HepG2 (cell line): ENCODE results near the gene ABHD18. TPM values are rescaled to one million over a fixed set of nuclear protein-coding genes. Genes with fewer than 3 reads are reported as not detected.

Source experiments
- BRCA1 ChIP-seq: sonication (generic); formaldehyde crosslinking; IDR thresholded peaks from 2 replicates; pipeline ENCODE4 v1.4.0; 2020; ENCODE audit warnings: missing genetic modification reagents
- GATAD2A ChIP-seq: IDR thresholded peaks from 2 replicates; pipeline ENCODE4 v1.6.1; 2016
- HDAC1 ChIP-seq: sonication (generic); formaldehyde crosslinking; IDR thresholded peaks from 2 replicates; pipeline ENCODE4 v1.5.1; 2020; ENCODE audit warnings: mild to moderate bottlenecking, missing genetic modification reagents
- HIC2 ChIP-seq: sonication (generic); formaldehyde crosslinking; IDR thresholded peaks from 2 replicates; pipeline ENCODE4 v1.9.0; 2022; ENCODE audit warnings: low read depth, missing genetic modification reagents
- ONECUT2 ChIP-seq: sonication (generic); formaldehyde crosslinking; IDR thresholded peaks from 2 replicates; pipeline ENCODE4 v1.4.0; 2020; ENCODE audit warnings: missing genetic modification reagents
- ZBED4 ChIP-seq: sonication (generic); formaldehyde crosslinking; IDR thresholded peaks from 2 replicates; pipeline ENCODE4 v1.4.0; 2020; ENCODE audit warnings: missing genetic modification reagents, borderline replicate concordance
- ZNF274 ChIP-seq: sonication (generic); formaldehyde crosslinking; IDR thresholded peaks from 2 replicates; pipeline ENCODE4 v1.5.1; 2020; ENCODE audit warnings: mild to moderate bottlenecking, missing genetic modification reagents
- ZNF749 ChIP-seq: sonication (generic); formaldehyde crosslinking; IDR thresholded peaks from 2 replicates; pipeline ENCODE4 v1.8.0; 2022; ENCODE audit warnings: mild to moderate bottlenecking, missing genetic modification reagents, moderate library complexity, borderline replicate concordance
- polyA plus RNA-seq, 8 experiments: library from polyadenylated mRNA; depleted of rRNA in 3 of 8; stranded (reverse) in 7 of 8; unstranded in 1 of 8; fragments of >200 nt; fragmentation: Illumina TruSeq in 4 of 8; extraction: Trizol in 4 of 8; gene quantifications; 2 replicates each; pipeline versions ENCODE4 v1.2.1 to v1.2.3, GENCODE V29; 2011 to 2016; ENCODE audit warnings: low read depth in 4 of 8, missing spikeins in 1 of 8, mixed read lengths in 1 of 8; ENCODE audit not compliant: insufficient read depth in 1 of 8
- total RNA-seq, 5 experiments: library from RNA; depleted of rRNA; stranded (reverse); fragments of >200 nt; fragmentation: Illumina TruSeq; extraction: Trizol; gene quantifications; 2 replicates each; pipeline ENCODE4 v1.2.3, GENCODE V29; 2016; ENCODE audit warnings: low read depth in 1 of 5
- TF ChIP-seq, protein P1 (sequence below): sonication (generic); formaldehyde crosslinking; IDR thresholded peaks from 2 replicates; pipeline ENCODE4 v1.8.0; 2023; ENCODE audit warnings: mild to moderate bottlenecking, missing genetic modification reagents
- TF ChIP-seq, protein P2 (sequence below): sonication (generic); formaldehyde crosslinking; IDR thresholded peaks from 2 replicates; pipeline ENCODE4 v1.4.0; 2020; ENCODE audit warnings: missing genetic modification reagents, borderline replicate concordance
- TF ChIP-seq, protein P3 (sequence below): sonication (generic); formaldehyde crosslinking; IDR thresholded peaks from 2 replicates; pipeline ENCODE4 v1.4.0; 2020; ENCODE audit warnings: mild to moderate bottlenecking, missing genetic modification reagents
- TF ChIP-seq, protein P4 (sequence below): sonication (generic); formaldehyde crosslinking; IDR thresholded peaks from 2 replicates; pipeline ENCODE4 v1.4.0; 2020; ENCODE audit warnings: mild to moderate bottlenecking, missing genetic modification reagents
- TF ChIP-seq, protein P5 (sequence below): IDR thresholded peaks from 2 replicates; pipeline ENCODE4 v1.6.1; 2016; ENCODE audit warnings: missing compliant biosample characterization, missing genetic modification reagents, borderline replicate concordance

ABHD18 gene
- total and polyA plus RNA-seq, 2 of the 13 experiments (the other 11 are each of a cell fraction or from before 2014, with no cell fraction given), result 5.5 to 16.3 TPM

DNA sequence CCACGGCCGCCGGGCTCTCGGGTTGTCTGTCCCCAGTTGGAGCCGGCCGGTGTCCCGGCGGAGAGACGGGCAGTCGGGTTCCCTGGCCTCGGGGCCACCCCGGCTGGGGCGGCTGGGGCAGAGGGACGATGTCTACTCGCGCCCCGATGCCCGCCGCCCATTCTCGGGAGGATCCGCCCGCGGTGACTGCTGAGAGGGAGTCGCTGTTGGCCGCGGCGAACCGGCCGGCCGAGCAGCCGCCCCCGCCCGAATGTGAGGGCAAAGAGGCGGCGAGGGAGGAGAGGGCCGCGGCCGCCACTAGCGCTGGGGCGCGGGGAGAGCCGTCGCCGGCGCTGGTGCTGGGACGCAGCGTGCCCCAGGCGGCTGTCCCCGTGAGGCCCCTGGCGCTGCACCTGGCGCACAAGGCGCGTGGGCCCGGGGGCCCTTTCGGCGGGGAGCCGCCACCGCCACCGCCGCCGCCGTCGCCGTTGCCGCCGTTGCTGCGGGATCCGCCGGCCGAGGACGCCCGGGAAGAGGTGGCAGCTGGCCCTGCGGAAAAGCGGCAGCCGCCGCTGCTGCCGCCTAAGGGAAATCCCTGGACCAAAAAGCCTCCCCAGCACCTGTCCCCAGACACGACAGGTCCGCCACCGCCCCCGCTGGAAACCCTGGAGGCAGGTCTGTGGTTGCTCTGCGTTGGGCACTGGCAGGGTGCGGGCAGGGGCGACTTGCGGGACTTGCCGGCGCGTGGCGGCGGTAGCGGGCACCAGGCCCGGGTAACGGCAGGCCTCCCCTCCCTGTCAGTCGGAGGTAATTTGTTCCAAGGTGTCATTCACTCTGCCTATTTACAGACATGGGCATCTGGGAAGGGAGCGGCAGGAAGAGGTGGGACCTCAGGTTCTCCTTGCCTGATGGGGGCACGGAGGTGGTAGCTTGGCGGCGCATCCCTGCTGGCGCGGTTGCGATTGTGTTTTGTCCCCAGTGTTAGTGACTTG is 96.6 kb downstream of the ABHD18 start (continued):
- TF ChIP-seq, protein P1, sequence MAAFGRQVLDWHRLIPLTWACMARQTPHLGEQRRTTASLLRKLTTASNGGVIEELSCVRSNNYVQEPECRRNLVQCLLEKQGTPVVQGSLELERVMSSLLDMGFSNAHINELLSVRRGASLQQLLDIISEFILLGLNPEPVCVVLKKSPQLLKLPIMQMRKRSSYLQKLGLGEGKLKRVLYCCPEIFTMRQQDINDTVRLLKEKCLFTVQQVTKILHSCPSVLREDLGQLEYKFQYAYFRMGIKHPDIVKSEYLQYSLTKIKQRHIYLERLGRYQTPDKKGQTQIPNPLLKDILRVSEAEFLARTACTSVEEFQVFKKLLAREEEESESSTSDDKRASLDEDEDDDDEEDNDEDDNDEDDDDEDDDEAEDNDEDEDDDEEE (CRISPR knock-in tag), result 0 out of 2 replicates have a peak, but pooled peaks have one; percentile 32
- TF ChIP-seq ZNF274 (CRISPR knock-in tag) (peak; percentile 26; the same call in 1 of the 2 replicates), GATAD2A (CRISPR knock-in tag) (0 out of 2 replicates have a peak, but pooled peaks have one; percentile 25), ZNF749 (no peak), BRCA1 (CRISPR knock-in tag) (no peak), HIC2 (CRISPR knock-in tag) (peak; percentile 88), ONECUT2 (no peak), HDAC1 (peak; percentile 74), ZBED4 (CRISPR knock-in tag) (no peak)
- TF ChIP-seq, protein P2, sequence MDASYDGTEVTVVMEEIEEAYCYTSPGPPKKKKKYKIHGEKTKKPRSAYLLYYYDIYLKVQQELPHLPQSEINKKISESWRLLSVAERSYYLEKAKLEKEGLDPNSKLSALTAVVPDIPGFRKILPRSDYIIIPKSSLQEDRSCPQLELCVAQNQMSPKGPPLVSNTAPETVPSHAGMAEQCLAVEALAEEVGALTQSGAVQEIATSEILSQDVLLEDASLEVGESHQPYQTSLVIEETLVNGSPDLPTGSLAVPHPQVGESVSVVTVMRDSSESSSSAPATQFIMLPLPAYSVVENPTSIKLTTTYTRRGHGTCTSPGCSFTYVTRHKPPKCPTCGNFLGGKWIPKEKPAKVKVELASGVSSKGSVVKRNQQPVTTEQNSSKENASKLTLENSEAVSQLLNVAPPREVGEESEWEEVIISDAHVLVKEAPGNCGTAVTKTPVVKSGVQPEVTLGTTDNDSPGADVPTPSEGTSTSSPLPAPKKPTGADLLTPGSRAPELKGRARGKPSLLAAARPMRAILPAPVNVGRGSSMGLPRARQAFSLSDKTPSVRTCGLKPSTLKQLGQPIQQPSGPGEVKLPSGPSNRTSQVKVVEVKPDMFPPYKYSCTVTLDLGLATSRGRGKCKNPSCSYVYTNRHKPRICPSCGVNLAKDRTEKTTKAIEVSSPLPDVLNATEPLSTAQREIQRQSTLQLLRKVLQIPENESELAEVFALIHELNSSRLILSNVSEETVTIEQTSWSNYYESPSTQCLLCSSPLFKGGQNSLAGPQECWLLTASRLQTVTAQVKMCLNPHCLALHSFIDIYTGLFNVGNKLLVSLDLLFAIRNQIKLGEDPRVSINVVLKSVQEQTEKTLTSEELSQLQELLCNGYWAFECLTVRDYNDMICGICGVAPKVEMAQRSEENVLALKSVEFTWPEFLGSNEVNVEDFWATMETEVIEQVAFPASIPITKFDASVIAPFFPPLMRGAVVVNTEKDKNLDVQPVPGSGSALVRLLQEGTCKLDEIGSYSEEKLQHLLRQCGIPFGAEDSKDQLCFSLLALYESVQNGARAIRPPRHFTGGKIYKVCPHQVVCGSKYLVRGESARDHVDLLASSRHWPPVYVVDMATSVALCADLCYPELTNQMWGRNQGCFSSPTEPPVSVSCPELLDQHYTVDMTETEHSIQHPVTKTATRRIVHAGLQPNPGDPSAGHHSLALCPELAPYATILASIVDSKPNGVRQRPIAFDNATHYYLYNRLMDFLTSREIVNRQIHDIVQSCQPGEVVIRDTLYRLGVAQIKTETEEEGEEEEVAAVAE (CRISPR knock-in tag), result 0 out of 2 replicates have a peak, but pooled peaks have one; percentile 32
- TF ChIP-seq, protein P3, sequence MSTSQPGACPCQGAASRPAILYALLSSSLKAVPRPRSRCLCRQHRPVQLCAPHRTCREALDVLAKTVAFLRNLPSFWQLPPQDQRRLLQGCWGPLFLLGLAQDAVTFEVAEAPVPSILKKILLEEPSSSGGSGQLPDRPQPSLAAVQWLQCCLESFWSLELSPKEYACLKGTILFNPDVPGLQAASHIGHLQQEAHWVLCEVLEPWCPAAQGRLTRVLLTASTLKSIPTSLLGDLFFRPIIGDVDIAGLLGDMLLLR (CRISPR knock-in tag), result peak; percentile 60; the same call in 1 of the 2 replicates
- TF ChIP-seq, protein P4, sequence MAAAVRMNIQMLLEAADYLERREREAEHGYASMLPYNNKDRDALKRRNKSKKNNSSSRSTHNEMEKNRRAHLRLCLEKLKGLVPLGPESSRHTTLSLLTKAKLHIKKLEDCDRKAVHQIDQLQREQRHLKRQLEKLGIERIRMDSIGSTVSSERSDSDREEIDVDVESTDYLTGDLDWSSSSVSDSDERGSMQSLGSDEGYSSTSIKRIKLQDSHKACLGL (CRISPR knock-in tag), result peak; percentile 58; the same call in 1 of the 2 replicates
- TF ChIP-seq, protein P5, sequence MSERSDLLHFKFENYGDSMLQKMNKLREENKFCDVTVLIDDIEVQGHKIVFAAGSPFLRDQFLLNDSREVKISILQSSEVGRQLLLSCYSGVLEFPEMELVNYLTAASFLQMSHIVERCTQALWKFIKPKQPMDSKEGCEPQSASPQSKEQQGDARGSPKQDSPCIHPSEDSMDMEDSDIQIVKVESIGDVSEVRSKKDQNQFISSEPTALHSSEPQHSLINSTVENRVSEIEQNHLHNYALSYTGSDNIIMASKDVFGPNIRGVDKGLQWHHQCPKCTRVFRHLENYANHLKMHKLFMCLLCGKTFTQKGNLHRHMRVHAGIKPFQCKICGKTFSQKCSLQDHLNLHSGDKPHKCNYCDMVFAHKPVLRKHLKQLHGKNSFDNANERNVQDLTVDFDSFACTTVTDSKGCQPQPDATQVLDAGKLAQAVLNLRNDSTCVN (CRISPR knock-in tag), result no peak
